ENCODE results near the gene LRPPRC.
"Not testable (repeated sequence)": the region's sequence is repeated elsewhere in the genome, so short reads cannot be mapped to it uniquely, and the experiment has no call there.

GRCh38 chr2:44027076-44027475 is 31.3 kb upstream of the LRPPRC start:
- TF ChIP-seq EZH2 (IDR thresholded peaks at IDR 0.05; ENCODE audit: insufficient read depth, poor library complexity, severe bottlenecking); EZH2phosphoT487 (IDR thresholded peaks at IDR 0.05; ENCODE audit: insufficient read depth, low read depth): not testable (repeated sequence)
